Activated CD4-positive, alpha-beta T cell treated with anti-CD3 and anti-CD28 coated beads for 24 hours (primary cell): ENCODE data around the gene REPIN1.

Experiments used
- DNase-seq, 2 donors: peaks; one replicate each; pipeline ENCODE4 v3.0.0-alpha.2; 2020; ENCODE audit warnings: low read depth in 2 of 2

Gene REPIN1

DNA sequence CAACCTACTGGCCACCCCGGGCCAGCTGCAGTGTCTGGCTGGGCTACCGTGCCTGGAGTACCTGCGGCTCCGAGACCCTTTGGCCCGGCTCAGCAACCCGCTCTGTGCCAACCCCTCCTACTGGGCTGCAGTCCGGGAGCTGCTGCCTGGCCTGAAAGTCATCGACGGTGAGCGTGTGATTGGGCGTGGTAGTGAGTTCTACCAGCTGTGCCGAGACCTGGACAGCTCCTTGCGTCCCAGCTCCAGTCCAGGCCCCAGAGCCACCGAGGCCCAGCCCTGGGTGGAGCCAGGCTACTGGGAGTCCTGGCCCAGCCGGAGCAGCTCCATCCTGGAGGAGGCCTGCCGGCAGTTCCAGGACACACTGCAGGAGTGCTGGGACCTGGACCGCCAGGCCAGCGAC lies 31.4 kb upstream of the REPIN1 start:
- DNase-seq = no peak

DNA sequence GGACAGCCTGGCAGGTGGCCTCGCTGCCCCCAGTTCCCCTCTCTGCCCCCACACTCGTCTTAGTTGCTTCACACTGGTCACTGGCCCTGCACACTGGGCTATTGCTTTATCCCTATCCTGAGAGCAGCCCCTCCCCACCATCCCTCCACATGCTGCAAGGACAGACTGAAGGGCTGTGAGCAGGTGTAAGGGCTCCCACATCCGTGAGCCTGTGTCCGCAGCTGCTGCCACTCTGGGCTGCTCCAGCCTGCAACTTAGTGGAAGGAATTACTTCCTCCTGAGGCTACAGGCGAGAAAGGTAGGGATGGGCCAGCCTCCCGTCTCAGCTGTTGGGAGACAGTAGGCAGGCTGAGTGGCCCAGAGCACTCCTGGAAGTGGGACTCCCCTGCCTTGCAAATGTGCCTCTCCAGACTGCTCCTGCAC lies 31.0 kb upstream of the REPIN1 start:
- no peak for DNase-seq

DNA sequence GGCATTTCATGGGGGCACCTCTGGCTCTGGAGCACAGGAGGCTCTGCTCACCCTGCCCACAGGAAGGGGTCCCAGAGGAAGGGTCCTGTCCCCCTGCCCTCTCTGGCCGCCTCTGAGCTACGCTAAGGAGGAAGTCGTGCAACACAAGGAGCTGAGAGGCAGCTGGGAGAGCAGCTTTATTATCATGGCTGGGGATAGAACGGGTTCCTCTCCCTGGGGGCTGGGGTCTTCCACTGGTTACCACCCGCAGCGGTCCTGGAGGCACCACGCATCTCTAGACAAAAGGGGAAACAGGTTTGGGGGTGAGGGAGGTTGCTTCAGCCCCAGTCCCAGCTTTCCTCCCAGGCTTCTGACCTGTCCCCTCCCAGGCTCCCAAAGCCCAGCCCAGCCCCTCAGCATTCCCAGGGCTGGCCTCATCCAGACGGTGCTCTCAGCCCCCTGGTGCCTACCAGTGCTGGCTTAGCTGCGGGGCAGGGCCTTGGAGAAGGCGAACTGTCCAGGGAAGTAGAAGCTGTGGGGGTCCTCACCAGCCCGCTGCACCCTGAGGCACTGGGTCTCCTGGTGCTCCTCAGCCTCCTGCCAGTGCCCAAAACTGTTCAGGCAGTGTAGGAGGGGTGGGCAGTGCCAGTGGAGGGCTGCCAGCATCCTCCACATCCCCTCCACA lies 30.3 kb upstream of the REPIN1 start:
- no peak for DNase-seq

DNA sequence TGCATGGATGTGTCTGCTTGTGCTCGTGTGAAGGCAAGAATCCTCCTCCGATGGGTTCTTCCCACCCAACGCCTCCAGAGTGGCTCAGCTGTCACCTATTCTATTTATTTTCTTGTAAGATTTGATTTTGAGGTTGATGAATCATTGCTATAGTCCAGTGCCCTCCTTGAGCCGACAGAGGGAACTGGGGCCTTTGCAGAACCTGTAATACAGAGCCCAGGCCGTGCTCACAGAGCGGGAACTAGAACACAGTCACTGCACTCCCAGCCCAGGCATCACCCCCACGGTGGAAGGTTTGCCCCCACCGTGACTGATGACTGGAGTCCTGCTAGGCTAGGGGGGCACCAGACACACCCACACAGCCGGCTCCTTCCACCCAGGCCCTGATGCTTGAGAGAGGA lies 29.2 kb upstream of the REPIN1 start:
- no peak for DNase-seq

DNA sequence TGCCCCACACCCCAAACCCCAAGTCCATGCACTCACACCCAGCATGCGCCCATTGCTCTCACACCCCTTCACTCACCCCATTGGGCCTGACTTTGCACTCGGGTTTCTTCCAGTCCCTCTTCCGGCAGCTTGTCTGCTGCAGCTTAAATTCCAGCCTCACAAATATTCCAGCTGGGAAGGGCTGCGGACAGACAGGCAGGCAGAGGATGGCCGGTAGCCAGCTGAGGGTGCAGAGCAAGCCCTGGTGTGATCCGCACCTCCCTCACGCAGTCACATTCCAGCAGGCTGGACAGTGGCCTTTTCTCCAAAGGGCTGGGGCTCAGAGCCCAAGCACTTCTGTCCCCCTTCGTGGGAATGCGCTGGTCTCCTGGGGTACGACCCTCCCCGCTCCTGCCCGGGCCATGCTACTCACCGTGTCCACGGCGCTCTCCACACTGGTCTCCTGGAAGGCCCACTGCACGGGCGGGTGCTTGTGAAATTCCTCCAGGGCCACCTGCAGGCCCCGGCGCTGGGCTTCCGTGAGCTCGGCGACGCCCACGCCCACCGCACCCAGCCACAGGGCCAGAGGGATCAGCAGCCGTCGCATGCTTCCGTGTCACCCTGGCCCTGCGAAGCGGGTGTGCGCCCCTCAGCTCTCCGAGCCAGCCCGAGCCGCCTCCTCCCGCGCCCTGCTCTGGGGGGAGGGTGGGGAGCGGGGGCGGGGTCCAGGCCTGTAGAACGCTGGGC lies 28.4 kb upstream of the REPIN1 start:
- no peak for DNase-seq

DNA sequence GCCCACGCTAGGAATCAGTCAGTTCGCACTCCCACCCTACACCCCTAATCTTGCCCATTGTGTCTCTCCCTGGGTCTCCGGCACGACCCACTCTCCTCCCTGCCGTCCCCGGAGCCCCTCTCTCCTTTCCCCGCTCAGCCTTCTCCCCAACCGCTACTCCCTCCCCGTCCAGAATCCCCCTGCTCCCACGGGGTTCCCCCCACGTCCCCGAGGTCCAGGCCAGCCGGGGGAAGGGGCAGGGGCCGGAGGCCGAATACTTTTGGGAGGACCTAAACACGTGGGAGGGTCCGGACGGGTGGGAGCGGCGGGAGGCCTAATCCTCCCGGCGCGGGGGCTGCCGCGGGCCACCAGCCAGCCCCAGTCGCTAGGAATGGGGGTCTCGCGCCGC lies 27.8 kb upstream of the REPIN1 start:
- DNase-seq = no peak

DNA sequence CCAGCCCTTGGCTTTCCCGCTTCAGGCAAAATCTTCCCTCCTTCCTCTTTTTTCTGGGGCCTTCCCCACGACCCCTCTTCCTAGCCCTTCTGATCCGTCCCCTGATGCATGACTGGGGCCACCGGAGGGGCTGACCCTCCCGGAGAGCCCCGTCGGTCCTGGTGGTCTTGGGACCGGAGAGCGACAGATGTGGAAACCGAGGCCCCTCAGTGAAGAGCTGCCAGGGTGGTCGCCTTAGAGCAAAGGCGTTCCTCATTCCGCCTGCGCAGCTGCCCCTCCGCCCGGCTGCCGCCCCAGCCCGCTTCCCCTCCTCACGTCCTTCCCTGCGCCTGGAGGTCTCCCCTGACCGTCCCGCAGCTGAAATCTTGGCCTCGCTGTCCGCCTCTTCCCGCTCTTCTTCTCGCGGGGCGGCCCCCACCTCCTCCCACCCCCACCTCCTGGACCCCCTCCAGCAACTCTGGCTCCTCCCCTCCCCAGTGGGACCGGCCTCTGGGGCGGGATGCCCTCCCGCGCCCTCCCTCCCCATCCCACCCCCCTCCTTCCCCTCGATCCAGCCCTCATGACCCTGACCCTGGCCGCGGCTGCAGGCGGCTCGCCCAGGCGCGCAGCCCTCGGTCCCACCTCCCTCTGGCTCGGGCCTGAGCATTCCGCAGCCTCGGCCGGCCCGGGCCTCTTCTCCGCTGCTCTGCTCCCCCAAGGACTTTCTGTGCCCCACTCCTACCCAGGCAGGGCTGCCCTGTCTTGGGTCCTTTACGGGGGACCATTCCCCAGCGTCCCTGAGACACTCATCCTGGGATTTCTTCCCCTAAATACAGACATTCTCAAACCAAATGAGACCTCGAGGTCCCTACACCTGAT lies 27.1 kb upstream of the REPIN1 start, which contains the start of gene RARRES2:
TSS of gene RARRES2 (minus strand) at position 367 of the 858 bp plus-strand sequence. CDS start 1,020 bp downstream, outside the sequence.
- no peak for DNase-seq

DNA sequence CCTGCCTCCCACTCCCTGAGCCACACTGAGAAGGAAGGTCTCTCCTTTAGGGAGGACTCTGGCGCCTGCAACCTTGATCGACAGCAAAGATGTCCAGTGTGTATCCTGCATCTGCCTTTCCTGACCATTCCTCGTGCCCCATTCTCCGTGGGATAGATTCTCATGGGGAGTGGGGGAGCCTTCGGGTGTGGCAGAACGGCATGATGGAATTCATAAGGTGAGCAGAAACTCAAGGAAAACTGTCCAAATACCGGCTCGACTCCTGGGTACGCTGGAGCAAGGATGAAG lies 26.6 kb upstream of the REPIN1 start:
- no peak for DNase-seq

DNA sequence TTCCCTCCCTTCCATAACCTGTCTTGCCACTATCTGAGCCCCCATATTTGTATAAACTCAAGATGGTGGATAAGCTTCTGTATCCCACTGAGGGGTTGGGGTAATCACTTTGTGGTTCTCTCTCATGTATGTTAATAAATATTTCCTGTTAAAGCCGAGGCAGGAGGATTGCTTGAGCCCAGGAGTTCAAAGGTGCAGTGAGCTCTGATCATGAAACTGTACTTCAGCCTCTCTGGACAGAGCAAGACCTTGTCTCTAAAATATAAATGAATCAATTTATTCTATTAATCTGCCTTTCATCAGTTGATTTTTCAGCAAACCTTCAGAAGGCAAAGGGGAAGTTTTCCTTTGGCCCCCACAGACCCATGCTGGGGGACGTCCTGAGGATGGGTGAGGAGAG lies 25.4 kb upstream of the REPIN1 start:
- DNase-seq = no peak

DNA sequence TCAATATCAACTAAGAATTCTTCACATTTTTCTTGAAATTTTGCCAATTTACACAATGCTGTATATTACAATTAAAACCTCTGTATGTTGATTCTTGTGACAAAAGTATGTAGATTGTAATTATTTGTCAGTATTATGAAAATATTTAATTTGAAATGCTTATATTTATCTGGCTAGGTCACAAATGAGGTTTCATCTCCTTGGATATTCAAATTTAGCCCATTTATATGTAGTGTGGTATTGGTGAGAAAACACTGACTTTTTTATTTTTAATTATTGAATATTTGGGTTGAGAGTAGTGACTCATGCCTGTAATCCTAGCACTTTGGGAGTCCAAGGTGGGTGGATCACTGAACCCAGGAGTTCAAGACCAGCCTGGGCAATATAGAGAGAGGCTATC lies 24.3 kb upstream of the REPIN1 start:
- no peak for DNase-seq

DNA sequence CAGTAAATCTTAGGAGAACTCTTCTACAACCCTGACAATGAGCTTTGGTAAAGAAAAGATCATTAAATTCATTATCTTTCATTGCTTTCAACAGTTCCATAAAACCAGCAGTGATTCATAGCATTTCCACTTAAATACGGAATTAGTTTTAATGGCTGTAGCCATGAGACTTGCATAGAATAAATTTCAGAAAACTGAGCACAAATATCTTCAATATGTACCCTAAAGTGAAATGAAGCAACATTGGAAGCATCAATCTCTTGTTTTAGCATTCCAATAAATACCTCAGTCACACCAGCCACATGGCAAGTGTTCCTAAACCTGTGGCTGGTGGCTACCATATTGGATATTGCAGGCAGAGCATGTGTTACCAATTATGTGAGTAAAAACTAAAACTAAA lies 23.6 kb upstream of the REPIN1 start:
- DNase-seq = no peak

DNA sequence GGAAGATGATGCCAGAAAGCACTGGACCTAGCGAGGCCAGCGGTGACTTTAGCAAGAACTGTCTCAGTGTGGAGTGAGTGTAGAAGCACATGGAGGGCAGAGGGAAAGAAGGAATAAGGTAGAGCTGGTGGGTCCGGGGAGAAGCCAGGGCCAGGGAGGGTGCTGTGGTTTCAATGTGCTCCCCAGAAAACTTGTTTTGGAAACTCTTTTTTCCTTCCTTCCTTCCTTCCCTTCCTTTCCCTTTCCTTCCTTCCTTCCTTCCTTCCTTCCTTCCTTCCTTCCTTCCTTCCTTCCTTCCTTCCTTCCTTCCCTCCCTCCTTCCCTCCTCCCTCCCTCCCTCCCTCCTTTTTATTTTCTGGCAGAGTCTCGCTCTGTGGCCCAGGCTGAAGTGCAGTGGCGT lies 21.7 kb upstream of the REPIN1 start:
- no peak for DNase-seq

DNA sequence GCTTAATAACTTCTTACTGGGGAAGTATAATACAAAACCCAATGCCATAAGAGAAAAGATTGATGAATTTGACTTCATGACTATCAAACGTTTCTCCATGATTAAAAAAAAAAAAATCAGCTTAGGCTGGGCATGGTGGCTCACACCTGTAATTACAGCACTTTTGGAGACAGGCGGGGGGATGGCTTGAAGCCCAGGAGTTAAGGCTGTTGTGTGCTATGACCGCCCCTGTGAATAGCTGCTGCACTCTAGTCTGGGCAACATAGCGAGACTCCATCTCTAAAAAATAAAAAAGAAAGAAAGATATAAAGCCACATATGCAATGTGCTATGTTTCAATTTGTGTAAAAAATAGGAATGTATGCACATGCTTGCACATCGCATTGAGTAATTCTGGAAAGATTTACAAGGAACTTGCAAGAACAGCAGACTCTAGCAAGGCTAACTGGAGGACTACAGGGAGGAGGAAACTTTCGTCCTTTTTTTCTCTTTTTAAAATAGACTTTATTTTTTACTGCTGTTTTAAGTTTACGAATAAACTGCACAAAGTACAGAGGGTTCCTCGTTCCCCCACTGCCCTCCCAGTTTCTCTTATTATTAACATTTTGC lies 16.9 kb upstream of the REPIN1 start:
- no peak for DNase-seq

DNA sequence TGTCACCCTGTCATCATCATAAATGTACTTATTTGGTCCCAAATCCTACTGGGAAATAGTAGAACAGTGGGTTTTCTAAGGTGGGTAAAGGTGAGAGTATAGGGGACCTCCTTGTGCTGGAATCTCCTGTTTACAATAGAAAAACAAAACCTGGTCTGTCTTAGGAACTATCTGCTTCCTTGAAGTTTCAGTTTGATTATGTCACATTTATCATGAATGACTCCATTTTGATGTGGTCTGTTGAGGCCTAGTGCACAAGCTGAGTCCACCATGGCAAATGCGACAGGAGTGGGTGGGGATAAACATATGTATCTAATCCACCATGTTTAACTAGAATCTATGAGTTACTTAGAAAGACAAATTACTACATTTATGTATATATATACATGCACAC lies 13.0 kb upstream of the REPIN1 start:
- no peak for DNase-seq

DNA sequence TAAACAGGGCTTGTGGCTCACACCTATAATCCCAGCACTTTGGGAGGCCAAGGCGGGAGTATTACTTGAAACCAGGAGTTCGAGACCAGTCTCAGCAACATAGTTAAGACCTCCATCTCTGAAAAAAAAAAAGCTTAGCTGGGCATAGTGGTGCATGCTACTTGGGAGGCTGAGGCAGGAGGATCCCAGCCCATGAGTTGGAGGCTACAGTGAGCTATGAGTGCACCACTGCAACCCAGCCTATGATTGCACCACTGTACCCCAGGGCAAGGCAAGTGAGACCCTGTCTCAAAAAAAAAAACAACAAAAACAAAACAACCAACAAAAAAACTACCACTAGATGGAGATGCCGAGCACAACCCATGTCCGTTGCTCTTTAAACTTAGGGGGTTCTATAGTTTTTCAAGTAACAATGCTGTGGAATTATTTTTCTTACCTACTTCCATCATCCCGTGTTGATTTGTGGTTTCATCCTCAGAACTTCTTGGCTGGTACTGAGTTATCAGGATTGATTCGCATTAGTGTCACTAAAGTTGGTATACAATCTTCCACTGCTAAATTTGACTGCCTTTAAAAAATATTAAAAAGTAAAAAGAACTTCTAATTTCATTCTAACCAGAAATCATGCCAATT lies 12.2 kb upstream of the REPIN1 start:
- no peak for DNase-seq

DNA sequence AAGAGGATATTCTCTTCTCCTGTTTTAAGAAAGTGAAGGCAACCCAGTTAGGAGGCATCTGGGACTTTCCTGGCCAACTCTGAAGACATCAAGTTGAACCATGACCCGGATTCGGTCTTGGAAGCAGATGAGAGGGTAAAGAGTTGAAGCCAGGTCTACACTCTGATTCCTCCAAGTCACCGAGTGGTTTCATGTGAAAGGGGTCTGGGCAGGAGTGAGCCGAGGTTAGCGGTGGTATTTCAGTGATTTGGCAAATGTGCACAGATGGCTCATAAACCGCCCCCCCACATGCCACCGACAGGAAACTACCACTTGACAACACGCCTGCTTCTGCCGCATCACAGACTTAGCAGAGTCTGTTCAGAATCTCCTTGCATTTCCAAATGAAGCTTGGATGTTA lies 11.4 kb upstream of the REPIN1 start:
- peak; percentile 37 to 39 for DNase-seq

DNA sequence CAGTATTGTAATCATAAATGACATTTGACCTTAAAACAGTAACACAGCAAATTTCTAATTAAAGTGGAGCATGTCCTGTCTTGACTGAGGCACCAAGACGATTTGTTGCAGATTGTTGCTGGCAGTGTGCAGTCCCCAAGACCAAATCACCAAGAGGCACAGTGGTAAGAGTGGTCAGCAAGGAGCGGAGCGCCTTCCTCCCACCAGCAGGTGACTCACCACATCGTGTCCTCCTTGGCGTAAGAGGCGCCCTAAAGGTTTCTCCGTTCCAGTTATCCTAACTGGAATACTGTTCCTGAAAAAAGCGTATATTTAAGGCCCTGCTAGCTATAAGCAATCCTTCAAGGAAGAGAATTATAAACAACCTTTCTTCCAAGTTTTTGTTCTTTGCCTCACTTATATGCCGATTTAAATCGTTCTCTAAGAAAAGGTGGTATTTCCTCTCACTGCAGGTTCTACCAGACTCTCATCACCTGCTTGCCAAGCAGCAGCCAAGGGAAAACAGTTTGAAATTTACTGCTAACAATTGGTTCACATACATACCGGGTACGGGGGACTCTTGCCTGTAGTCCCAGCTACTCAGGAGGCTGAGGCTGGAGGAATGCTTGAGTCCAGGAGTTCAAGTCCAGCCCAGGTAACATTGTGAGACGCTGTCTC lies 10.7 kb upstream of the REPIN1 start:
- no peak for DNase-seq

DNA sequence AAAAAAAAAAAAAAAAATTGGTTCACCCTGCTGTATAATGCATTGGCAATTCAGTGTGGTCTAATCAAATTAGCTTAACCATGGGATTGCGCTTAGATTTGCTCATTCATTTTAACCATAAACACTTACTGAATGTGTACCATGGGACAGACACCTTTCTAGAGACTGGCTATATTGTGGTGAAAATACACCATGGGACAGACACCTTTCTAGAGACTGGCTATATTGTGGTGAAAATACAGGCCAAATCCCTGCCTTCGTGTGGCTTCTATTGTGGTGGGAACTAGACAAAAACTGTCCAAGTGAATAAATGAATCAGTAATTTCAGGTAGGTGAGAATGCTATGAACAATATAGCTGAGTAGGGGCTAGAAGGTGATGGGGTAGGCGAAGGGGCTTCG lies 10.2 kb upstream of the REPIN1 start:
- DNase-seq = no peak

DNA sequence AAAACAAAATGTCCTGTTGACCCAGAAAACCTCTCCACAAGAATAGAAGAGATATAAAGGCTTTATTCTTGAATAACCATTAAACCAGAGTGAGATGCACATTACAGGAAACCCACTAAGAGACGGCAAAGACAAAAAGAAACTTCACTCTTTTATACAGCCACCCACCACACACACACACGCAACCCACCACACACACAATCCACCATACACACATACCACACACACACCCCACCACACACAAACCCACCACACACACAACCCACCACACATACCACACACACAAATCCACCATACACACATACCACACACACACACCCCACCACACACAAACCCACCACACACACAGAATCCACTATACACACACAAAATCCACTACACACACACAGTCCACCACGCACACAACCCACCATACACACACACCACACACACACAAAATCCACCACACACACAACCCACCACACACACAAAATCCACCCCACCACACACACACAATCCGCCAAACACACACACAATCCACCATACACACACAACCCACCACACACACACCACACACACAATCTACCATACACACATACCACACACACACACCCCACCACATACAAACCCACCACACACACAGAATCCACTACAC lies 9.5 kb upstream of the REPIN1 start:
- DNase-seq = no peak

DNA sequence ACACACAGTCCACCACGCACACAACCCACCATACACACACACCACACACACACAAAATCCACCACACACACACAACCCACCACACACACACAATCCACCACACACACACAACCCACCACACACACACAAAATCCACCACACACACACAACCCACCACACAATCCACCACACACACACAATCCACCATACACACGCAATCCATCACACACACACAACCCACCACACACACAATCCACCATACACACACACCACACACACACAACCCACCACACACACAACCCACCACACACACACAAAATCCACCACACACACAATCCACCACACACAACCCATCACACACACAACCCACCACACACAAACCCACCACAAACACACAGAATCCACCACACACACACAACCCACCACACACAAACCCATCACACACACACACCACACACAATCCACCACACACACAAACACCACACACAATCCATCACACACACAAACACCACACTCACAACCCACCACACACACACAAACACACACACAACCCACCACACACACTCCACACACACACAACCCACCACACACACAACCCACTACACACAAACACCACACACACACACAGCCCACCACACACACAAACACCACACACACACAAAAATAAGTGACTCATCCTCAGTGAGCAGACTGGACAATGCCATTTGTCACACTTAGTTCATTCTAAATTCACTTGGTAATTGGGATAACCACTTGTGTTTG lies 8.8 kb upstream of the REPIN1 start:
- DNase-seq = no peak
